Measurements from ENCODE around the gene KYAT1. TPM values are rescaled to one million over a fixed set of nuclear protein-coding genes. Genes with fewer than 3 reads are reported as not detected.

The KYAT1 gene
- total RNA-seq, 1 experiment from 2014 or later = 14.6 TPM

DNA sequence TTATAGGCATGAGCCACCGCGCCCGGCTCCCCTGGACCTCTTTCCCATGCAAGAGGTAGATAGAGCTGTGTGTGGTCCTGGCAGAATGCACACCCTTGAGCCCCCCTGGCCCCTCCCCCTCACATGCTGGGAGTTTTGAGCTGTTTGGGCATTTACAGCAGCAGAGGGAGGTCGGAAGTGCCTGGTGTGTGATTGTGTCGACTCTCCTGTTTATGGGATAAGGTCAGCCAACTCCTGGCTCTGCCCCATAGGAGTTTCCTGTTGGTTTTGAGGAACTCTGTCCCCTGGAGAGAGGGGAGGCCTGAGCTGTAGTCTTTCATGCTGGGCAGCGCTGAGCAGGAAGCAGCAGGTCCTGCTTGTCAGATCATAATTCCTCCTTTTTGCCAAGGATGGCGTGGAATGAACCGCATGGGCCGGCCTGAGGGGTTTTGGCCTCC is 6.2 kb upstream of the KYAT1 start:
- H3K4me3 Mint-ChIP-seq = peak overlapping the region in 1 of 2 experiments; percentile 68; a peak in 4 of 5 replicates
- H3K27ac Mint-ChIP-seq = peak overlapping the region; percentile 53 to 94 (median 92)
- H3K4me1 Mint-ChIP-seq = peaks cover 35 to 37% of the 10 kb centered on the region in 2 experiments
- peaks cover 4% of the 10 kb centered on the region for H3K23me2 ChIP-seq (ENCODE audit: insufficient read length, low read depth, low read length, poor library complexity, severe bottlenecking)
- no peak overlapping the region for H3K9ac ChIP-seq (ENCODE audit: extremely low read depth, insufficient read length, low read length)
- H3K4ac ChIP-seq (ENCODE audit: low read depth, low read length) = no peak overlapping the region
- H3K36me3 Mint-ChIP-seq (ENCODE audit: insufficient read depth in 1 of 3, low read depth in 3 of 3) = peaks cover 35 to 65% (median 38%) of the 10 kb centered on the region in 3 experiments
- peaks cover 12% of the 10 kb centered on the region; the same call in 1 of the 2 replicates for H3K4me1 ChIP-seq (ENCODE audit: insufficient read depth, low read length)
- H2BK15ac ChIP-seq (ENCODE audit: low read depth, low read length) = no peak overlapping the region
- no peak overlapping the region for H4K91ac ChIP-seq (ENCODE audit: insufficient read length, low read depth, low read length)
- TF ChIP-seq, protein P1, sequence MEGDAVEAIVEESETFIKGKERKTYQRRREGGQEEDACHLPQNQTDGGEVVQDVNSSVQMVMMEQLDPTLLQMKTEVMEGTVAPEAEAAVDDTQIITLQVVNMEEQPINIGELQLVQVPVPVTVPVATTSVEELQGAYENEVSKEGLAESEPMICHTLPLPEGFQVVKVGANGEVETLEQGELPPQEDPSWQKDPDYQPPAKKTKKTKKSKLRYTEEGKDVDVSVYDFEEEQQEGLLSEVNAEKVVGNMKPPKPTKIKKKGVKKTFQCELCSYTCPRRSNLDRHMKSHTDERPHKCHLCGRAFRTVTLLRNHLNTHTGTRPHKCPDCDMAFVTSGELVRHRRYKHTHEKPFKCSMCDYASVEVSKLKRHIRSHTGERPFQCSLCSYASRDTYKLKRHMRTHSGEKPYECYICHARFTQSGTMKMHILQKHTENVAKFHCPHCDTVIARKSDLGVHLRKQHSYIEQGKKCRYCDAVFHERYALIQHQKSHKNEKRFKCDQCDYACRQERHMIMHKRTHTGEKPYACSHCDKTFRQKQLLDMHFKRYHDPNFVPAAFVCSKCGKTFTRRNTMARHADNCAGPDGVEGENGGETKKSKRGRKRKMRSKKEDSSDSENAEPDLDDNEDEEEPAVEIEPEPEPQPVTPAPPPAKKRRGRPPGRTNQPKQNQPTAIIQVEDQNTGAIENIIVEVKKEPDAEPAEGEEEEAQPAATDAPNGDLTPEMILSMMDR (conservative IDR thresholded peaks at IDR 0.05) = no peak
- no CpG with 5 or more reads among the region's 9 CpGs for WGBS (ENCODE audit: extremely low coverage, insufficient read length, low lambda C conversion rate)
- no peaks in the 10 kb centered on the region for H3K9me3 ChIP-seq (ENCODE audit: control insufficient read depth, low read depth, low read length)
- H3K27me3 ChIP-seq (ENCODE audit: insufficient read depth, low read length) = no peaks in the 10 kb centered on the region
- peaks cover 37% of the 10 kb centered on the region; the same call in 1 of the 2 replicates for H3K79me2 ChIP-seq (ENCODE audit: insufficient read depth, low read length)
- H4K8ac ChIP-seq (replicated peaks; ENCODE audit: insufficient read length, low read depth, low read length) = no peak overlapping the region
- no peak overlapping the region for H3K18ac ChIP-seq (ENCODE audit: insufficient read length, low read depth, low read length)
- DNase-seq = peak; percentile 78
- H4K20me1 ChIP-seq (ENCODE audit: control insufficient read depth, insufficient read depth, insufficient read length) = no peaks in the 10 kb centered on the region
- no peak overlapping the region for H3K56ac ChIP-seq (ENCODE audit: insufficient read length, low read depth, low read length)
- no peak overlapping the region for H2BK5ac ChIP-seq (ENCODE audit: insufficient read length, low read length)
- H2BK12ac ChIP-seq (ENCODE audit: insufficient read length, low read depth, low read length) = no peak overlapping the region
- H3K79me1 ChIP-seq (ENCODE audit: insufficient read depth, low read depth, low read length, poor library complexity, severe bottlenecking) = peaks cover 4% of the 10 kb centered on the region
- H3K23ac ChIP-seq (ENCODE audit: insufficient read length, low read depth, low read length) = no peak overlapping the region
- peaks cover 2% of the 10 kb centered on the region; the same call in 1 of the 2 replicates for H3K27me3 Mint-ChIP-seq (ENCODE audit: low read depth)
- H2BK20ac ChIP-seq (ENCODE audit: low read depth, low read length, poor library complexity, severe bottlenecking) = no peak overlapping the region
- H3K14ac ChIP-seq (ENCODE audit: insufficient read depth, low read length) = no peak overlapping the region
- H3K4me2 ChIP-seq (ENCODE audit: insufficient read depth, insufficient read length, low read length) = peak overlapping the region; percentile 15
- no peak overlapping the region for H2BK120ac ChIP-seq (ENCODE audit: low read depth, low read length, poor library complexity, severe bottlenecking)
- H2AK5ac ChIP-seq (ENCODE audit: insufficient read length, low read length) = no peak overlapping the region
- H3K9me3 Mint-ChIP-seq = no peaks in the 10 kb centered on the region
- H2AFZ ChIP-seq (ENCODE audit: low read length) = no peak overlapping the region
- H3K27ac ChIP-seq (ENCODE audit: insufficient read length, low read depth, low read length) = peak overlapping the region; percentile 77
- no peak overlapping the region for H3T11ph ChIP-seq (ENCODE audit: low read length)
- no peak overlapping the region for H4K5ac ChIP-seq (ENCODE audit: insufficient read length, low read depth, low read length)
